T-helper 2 cell treated with Interferon-gamma antibody and Interleukin-4, amounts not matched to agents 100 ng/mL and 5 ng/mL, for 36 hours (primary cell): ENCODE data around the gene VPS72. TPM values are rescaled to one million over a fixed set of nuclear protein-coding genes. Genes with fewer than 3 reads are reported as not detected.

ENCODE experiments used
- intact Hi-C: fragments of 100-400 bp; cut with micrococcal nuclease; formaldehyde crosslinking; loops from one replicate; pipeline ENCODE4 v1.15.1; 2023
- total RNA-seq: library from RNA; stranded (reverse); gene quantifications from 2 replicates; pipeline ENCODE4 v1.2.3, GENCODE V29; 2022

VPS72 gene
- total RNA-seq, 1 donor from 2014 or later, result 75.6 TPM

DNA sequence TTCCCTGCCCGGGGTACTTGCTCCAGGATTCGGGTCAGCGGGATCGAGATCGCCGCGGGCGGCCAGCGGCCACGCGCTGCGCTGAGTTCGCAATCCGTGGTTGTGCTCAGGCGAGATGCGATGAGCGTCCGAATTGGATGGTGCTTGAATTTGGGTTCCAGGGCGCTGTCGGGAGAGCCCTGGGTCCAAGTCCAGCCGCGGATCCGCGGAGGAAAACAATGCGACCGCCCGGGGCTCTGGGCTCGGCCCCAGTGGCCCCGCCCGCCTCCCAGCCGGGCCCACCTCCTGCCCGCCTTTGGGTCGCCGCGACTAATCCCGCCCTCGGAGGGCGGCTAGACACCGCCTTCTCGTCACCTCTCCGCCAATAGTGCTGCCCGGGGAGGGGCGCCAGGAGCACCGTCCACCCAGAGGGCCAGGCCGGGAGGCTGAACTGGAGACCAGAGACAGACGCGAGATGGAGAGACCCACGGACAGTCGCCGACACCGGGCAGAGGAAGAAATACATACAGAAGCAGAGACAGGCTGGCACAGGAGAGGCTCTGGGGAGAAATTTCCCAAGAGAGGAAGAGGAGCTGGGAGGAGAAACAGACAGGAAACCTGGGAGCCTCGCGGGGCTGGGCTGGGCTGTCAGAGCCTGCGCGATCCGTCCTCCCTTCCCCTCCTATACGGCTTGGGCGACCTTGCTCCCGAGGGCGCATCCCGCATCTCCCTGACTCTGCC, 43.4 kb downstream of the VPS72 start, which contains the start of gene SEMA6C:
Gene SEMA6C, minus strand, starts transcription at position 220 of the 720 bp plus-strand sequence. CDS start 4,010 bp downstream, outside the sequence.
- intact Hi-C loops, result loop anchor here (1.0 kb wide), 1 partner anchor 10 kb away; the partner anchor contains the start of gene TNFAIP8L2

DNA sequence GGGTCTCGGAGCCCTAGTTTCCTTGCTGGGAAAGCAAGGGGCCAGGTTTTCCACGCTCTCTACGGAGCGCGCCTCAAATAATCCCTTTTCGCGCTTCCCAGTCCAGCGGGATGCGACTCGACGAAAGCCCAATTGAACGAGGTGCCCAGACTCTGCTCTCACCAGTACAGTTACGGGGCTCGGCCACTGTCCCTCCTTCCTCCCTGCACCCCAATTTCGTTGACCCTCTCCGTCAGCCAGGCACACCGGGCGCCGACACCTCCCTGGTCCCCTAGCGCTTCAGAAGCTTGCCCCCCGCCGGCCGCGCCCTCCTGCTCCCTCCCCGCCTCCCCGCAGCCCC, 44.0 kb downstream of the VPS72 start:
- intact Hi-C loops, result loop anchor here (1.0 kb wide), 1 partner anchor 10 kb away; the partner anchor contains the start of gene TNFAIP8L2

DNA sequence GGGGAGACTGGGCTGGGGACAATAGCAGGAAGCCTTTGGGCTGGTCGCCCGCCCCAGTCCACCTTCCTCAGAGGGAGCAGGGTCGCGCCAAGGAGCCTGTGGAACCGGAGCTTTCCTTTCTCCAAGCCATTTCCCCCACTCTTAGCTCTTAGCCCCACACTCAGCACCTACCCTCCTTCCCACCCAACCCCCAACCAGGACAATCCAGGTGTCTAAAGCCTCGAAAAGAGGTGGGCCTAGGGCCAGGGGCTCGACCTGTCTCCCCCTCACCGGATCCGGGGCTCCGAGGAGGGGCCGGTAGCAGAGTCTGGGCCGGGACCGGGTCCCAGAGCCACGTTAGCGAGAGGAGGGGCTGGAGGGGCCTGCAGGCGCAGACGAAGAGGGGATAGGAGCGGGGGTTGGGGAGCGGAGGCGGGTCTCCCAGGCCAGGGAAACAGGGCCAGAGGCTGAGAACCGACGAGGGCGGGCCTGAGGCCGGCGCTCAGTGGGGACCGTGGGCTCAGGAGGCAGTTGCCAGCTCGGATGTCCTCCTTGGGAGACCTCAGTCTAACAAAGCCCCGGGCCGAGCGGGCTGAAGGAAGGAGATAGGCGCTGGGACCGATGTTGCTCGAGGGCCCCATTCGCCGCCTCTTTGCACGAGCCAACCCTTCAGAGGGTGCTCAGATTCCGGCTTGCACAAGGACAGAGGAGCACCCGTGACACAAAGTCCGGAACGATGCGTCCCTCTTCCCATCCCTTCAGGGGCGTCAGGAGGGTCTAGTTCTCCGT, 44.5 kb downstream of the VPS72 start:
- intact Hi-C loops, result loop anchor here (1.0 kb wide), 1 partner anchor 11 kb away; the partner anchor contains the start of gene TNFAIP8L2

DNA sequence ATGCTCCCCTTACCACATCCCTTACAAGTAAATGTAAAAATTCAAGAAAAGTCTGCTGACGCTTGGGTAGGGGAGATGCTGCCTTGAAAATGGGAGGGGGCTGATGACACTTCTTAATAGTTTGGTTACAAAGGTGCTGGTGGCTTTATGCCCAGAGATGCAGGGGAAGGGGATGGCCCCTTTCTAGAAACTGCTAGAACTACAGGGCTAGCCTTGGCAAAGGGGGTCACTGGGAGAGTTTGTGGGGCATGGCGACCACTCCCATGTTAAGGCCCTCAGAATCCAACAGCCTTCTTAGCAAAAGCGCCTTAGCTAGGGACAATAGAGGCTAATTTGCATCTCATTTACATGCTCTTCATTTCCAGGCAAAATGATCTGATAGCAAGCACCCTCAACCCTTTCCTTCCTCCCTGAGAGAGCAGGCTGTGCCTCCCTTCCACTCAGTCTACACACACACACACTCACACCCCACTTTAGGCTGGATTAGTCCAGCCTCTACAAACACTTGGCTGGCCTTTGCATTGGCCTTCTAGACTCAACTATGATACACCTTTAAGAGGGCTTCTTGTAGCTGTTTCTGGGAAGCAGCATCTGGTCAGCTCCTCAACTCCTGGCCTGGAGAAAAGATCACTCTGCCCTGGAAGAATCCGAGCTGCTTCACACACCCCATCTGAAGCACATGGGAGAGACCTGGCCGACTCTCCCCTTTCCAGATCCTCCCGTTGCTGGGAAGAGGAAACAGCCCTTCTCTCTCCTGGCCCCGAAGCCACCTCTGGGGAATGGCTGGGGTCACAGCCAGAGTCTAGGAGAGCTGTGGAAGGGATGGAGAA, 45.3 kb downstream of the VPS72 start:
- intact Hi-C loops, result no loop called here

DNA sequence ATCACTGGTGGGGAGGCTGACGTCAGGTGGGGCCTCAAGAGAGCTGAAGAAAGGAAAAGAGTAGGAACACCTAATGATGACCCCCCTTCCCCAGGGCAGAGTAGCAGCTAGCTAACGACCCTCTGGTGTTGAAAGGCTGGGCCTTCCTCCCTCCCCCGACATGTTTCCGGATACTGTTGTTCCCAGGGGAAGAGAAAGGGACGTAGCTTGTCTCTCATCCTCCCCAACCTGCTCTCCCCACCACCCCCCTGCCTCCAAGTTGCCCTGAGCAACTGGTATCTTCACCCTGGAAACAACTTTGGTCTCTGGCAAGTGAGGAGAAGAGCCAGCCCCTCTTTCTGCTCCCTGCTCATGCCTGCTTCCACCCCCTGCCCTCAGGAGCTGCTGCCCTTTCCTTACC, 46.0 kb downstream of the VPS72 start:
- intact Hi-C loops, result no loop called here

DNA sequence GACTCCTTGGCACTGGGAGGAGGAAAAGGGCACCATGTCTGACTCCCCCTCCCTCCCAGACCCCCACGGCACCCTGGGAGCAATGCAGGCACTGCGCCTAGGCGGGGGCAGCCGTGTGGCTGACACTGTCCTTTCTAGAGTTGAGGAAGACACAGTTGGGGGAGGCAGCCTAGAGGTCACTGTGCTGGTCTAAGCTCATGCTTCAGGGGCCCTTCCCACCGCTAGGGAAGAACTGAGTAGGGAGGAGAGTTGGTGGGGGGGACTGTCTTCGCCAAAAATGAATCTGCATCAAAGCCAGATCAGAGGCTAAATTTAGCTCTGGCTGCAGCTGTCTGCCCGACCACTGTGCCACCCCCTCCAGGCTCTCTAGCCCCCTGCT, 47.0 kb downstream of the VPS72 start:
- intact Hi-C loops, result no loop called here

DNA sequence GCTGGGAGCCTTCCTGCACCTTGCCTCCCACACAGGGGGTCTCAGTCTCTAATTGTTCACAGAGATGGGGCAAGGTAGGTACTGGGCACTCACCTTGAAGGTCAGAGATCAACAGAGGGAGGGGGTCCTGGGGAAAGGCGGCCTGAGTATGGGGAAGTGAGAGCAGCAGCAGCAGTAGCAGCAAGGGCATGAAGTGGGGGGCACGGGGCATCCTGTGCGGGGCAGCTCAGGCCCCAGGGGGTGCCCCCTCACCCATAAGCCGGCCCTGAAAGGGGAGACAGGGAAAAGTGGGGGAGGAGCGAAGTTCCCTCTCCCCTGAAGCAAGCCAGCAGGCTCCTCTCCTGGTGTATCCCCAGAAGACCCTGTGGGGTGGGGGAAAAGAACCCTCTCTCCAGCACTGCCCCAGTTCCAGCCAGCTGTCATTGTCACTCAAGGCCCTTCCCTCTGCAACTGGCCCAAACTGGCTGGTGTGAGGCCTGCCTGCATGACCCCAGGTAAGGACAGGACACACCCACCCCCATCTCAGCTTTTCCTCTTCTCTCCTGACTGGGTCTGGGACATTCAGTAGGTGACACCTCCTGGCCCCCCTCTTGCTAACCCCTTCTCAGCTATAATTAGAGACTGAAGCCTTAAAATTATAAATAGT, 47.5 kb downstream of the VPS72 start:
- intact Hi-C loops, result no loop called here

DNA sequence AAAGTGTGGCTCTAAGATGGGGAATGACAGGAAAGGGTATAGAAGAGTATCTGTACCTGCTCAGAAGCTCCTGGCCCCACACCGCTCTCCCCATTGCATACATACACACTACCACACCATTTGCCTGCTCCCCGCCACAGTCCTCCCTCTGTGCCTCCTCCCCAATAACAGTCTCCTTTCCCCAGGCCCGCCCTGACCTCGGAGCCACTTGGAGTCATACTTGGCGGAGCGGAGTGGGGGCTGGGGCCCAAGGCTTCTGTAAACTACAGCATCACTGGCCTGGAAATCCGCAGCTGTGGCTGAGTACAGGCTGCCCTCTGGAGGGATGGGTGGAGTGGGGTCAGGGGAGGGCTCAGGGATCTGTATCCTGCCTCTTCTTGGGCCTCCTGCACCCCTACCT, 52.2 kb downstream of the VPS72 start:
- intact Hi-C loops, result no loop called here

DNA sequence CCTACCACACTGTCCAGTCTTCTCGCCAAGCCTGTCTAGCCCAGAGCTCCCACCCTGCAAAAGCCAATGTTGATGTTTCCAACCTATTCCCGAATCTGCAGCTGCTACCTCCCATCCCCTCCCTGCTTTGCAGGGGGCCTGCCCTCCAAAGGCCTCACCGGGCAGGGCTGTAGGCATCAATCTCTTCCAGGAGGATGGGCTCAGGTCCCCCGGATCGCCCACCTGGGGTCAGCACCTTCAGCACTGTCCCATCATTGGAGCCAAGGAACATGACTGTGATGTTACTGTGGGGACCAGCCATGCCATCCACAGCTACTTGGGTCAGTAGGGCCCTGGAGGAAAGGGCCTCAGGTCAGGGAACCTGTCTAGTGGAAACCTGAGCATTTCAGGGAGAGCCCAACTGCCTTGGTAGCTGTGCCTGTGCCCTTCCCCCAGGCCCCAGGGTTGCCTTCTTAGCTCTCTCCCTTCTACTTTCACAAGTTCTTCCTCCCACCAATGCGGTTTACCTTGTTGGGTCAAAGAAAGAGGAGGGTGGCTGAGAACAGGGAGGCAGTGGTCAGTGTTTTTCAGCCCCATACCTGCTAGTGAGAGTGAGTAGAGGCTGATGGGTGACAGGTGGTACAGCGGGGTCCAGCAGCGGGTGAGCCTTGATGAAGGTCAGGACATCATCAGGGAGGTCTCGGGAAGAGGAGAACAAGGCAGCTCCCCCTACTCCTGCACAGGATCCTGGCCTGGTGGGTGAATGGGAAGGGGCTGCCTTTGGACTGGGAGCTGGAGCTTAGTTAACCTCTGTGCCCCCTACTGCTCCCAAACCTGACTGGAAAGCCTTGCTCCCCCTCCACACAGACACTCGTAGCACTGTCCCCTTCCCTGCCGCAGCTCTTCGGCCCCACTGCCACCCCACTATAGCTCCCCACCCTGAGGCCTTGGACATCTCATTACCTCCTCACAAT, 54.3 kb downstream of the VPS72 start:
- intact Hi-C loops, result no loop called here

DNA sequence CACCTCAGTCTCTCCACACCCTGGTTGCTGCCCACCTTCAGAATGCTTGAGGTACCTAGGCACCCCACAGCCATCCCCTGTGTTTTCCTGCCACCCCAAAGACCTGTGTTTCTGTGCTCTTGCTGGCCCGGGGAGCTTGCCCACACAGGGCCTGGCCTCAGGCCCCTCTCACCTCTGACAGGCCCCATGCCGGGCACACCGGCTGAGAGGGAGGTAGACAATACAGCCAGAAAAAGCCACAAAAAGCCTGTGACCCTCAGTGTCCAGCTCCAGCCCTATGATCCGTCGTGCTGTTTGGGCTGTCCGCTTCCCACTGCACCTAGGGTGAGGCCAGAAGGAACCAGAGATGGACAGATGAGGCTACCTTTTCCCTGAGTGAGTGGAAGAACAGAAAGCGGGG, 55.0 kb downstream of the VPS72 start:
- intact Hi-C loops, result no loop called here

DNA sequence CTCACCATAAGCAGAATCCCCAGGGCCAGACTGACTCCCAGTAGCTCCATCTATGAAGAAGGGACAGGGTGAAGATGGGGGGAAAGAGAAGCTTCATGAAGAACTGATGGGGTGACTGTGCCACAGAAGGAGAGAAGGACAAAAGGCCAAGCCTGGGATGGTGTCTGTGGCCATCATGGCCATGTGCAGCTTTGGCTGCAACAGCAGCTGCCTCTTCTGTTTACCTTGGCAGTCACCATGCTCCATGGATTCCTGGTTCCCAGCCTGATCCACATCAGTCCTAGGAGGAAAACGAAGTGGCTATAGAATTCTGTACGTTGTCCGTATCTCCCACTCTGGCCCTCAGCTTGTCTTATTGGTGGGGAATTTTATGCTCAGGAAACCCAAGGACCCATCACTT, 55.6 kb downstream of the VPS72 start:
- intact Hi-C loops, result no loop called here

DNA sequence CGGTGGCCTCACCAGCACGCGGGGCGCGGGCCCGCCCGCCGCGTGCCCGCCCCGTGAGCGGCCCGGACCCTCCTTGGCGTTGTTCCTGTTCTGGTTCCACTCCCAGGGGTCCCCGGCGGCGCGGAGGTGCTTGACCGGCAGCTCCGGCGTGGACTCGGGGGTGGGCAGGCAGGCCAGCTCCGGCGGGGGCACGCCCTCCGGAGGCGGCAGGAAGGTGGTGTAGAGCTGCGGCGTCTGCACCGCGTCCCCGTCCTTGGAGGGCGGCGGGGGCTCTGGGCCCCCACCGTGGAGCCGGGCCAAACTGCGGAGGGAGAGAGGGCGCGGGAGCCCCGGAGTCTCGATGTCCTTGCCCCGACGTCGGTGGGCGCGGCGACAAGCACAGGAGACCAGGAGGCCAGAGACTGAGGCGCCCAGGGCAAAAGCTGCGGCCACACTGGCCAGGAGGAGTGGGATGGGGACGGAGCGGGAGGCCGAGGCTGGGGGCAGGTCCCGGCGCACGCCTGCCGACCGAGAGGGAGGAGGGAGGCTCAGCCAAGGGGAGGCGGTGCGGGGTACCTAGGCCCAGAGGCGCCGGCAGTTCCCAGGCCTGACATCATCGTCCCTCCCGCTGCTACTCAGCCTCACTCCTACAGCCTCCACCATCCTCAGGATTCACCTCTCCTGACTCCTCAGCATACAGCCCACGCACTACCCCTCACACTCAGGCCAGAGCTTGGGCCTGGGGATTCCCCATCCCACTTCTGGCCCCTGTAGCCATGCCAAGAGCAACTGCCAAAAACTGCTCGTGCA, 56.8 kb downstream of the VPS72 start:
- intact Hi-C loops, result no loop called here

DNA sequence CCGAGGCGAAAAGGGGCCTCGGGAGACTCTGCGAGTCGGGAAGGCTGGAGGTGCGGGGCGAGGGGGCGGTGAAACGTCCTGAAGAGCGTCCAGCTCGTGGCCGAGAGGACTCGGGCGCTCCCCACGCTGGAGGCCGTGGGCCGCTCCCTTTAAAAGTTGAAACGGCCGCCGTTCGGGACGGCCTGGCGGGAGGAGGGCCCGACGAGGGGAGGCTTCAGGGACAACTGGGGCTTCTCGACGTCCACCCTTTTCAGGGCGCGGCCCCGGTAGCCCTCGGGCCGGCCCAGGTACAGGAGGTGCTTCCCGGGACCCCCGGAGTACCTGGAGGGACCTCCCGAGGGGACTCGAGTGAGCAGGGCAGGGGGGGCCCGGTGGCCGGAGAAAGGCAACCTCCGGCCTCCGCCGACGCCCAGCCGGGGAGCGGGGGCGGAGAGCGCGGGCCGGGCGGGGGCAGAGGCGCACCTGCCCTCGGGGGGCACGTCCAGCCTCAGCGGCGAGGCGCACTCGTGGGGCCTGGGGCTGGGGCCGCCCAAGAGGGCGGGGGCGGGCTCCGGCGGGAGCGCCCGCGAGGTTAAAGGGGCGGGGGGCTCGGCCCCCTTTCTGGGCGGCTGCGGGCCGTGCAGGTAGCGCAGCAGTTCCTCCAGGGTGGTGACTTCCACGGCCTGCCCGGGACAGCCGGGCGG, 57.5 kb downstream of the VPS72 start:
- intact Hi-C loops, result no loop called here

DNA sequence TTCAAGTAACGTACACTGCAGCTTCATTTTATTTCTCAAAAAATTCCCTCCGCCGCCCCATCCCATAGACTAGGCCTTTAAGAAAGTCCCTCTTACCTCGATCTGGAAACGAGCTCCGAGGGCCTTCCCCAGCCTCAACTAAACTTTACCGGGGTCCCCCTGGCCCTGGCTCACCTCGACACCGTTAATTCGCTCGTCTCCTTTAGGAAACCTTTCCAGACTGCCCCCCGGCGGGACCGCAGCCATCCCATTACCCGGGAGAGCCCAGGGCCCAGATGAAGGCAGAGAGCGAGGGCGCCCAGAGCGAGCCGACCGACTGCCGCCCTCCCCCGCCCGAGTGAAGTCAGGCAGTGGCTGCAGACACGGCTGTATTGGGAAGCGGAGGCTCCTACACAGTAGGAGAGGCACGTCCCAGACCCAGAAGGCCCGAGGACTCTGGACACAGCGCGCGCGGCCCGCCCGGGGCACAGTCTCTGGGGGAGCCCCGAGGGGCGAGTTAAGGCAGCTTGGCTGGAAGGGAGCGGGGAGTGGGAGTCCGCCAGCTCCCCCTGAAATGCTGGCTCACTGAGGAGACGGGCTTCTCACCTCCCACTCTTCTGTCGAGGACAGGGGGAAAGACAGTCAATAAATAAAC, 58.2 kb downstream of the VPS72 start:
- intact Hi-C loops, result no loop called here

DNA sequence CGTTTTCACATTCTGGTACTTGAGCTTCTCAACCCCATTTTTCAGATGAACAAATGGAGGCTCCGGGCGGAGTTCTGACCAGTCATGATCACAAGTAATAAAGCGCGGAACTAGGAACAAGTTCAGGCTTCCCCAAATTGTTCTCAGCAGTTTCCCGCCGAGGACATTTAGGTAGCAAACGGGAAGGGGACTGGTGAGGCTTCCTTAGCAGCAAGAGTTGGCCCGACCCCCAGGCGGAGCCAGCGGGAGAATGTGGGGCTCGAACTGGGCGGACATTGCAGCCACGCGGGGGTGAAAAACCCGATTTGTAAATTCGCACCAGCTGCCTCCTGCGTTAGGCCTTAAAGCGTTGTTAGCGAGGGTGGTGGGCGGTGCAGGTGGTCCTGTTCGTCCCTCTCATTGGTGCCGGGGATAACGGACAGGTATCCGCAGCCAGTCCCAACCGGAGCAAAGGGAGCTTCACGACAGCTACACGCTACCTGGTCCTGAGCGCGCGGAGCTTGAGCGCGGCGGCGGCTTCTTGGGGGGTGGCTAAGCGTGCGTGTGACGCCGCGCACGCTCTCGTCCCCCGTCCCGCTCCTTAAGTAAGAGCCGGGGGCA, 58.9 kb downstream of the VPS72 start:
- intact Hi-C loops, result no loop called here

DNA sequence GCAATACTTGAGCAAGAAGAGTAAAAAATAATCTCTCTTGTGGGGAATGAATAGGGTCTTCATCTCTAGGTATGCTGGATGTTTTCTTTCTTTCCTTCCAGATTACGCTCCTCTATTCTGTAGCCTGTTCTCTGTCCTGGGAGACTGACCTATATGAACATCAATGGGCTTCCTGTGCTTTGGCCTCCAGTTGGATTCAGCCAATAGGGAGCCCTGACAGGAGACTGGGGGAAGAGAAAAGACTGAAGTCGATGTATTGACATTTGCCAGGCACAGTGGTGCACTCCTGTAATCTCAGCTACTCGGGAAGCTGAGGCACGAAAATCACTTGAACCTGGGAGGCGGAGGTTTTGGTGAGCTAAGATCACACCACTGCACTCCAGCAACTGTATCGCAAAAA, 61.2 kb downstream of the VPS72 start:
- intact Hi-C loops, result no loop called here
